KMS-11 (cell line): ENCODE measurements around the gene SRGAP1.

Source experiments
- H2AFZ ChIP-seq: fragments of 200-600 bp; sonication (generic); 2 replicates; pipeline ENCODE4 v1.6.1; 2016; ENCODE audit warnings: antibody characterized with exemption, mixed run types, low read depth
- H3K27ac ChIP-seq: fragments of 200-600 bp; sonication (generic); 2 replicates; pipeline ENCODE4 v1.6.1; 2016; ENCODE audit warnings: mild to moderate bottlenecking, mixed run types
- H3K27me3 ChIP-seq: fragments of 200-600 bp; sonication (generic); 2 replicates; pipeline ENCODE4 v1.6.1; 2017; ENCODE audit warnings: mild to moderate bottlenecking, low read depth, mixed run types, moderate library complexity; ENCODE audit not compliant: insufficient read depth
- H3K36me3 ChIP-seq: fragments of 200-600 bp; sonication (generic); 2 replicates; pipeline ENCODE4 v1.6.1; 2017; ENCODE audit warnings: mild to moderate bottlenecking, mixed run types; ENCODE audit not compliant: insufficient read depth
- H3K4me1 ChIP-seq: fragments of 200-600 bp; sonication (generic); 2 replicates; pipeline ENCODE4 v1.6.1; 2016; ENCODE audit warnings: mild to moderate bottlenecking, low read depth, mixed run types; ENCODE audit not compliant: poor library complexity, severe bottlenecking
- H3K4me2 ChIP-seq: fragments of 200-600 bp; sonication (generic); 2 replicates; pipeline ENCODE4 v1.7.0; 2016; ENCODE audit warnings: mild to moderate bottlenecking, mixed run types
- H3K4me3 ChIP-seq: fragments of 200-600 bp; sonication (generic); IDR thresholded peaks from 2 replicates; pipeline ENCODE4 v1.6.1; 2017; ENCODE audit warnings: low read depth, low read length, mixed read lengths; ENCODE audit not compliant: insufficient read depth
- H3K79me2 ChIP-seq: fragments of 200-600 bp; sonication (generic); 2 replicates; pipeline ENCODE4 v1.6.1; 2016; ENCODE audit warnings: low read depth, mixed run types; ENCODE audit not compliant: insufficient read depth
- H3K9ac ChIP-seq: fragments of 200-600 bp; sonication (generic); 2 replicates; pipeline ENCODE4 v1.6.1; 2016; ENCODE audit warnings: mild to moderate bottlenecking, mixed run types
- H4K20me1 ChIP-seq: fragments of 200-600 bp; sonication (generic); 2 replicates; pipeline ENCODE4 v1.6.1; 2016; ENCODE audit warnings: mild to moderate bottlenecking, mixed run types; ENCODE audit not compliant: insufficient read depth
- CTCF ChIP-seq: fragments of 200-600 bp; sonication (generic); conservative IDR thresholded peaks from 2 replicates; pipeline ENCODE4 v1.6.1; 2017; ENCODE audit warnings: low read depth, mild to moderate bottlenecking, antibody characterized with exemption, low read length, moderate library complexity, mixed read lengths

SRGAP1 gene

GRCh38 chr12:64019101-64019500 lies 174.6 kb downstream of the SRGAP1 start:
- TF ChIP-seq CTCF, result no peak
- no peak overlapping the region for H3K9ac ChIP-seq
- no peaks in the 10 kb centered on the region for H4K20me1 ChIP-seq
- H3K4me3 ChIP-seq, result no peak overlapping the region
- no peaks in the 10 kb centered on the region for H3K79me2 ChIP-seq
- H3K27me3 ChIP-seq, result no peaks in the 10 kb centered on the region
- H3K36me3 ChIP-seq, result no peaks in the 10 kb centered on the region
- no peak overlapping the region for H2AFZ ChIP-seq
- no peak overlapping the region for H3K4me2 ChIP-seq
- no peaks in the 10 kb centered on the region for H3K4me1 ChIP-seq
- H3K27ac ChIP-seq, result no peak overlapping the region

DNA sequence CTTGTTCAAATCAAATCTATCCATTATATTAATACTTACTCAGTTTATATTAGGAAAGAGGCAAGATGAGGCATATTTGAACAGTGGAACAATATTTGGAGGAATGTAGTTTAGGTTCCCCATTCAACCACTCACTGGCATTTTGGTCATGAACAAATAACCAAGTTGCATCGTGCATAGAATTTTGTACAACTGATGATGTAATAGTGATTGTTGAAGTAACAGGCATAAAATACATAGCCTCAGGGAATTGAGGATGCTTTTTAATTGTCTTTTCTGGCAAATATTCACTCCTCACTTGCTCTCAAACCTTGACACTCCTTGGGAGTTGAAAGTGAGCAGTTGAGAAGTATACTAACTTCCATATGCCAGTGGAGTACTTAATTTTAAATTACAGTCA lies 175.2 kb downstream of the SRGAP1 start:
- Histone ChIP-seq H3K4me1 (no peaks in the 10 kb centered on the region), H4K20me1 (no peaks in the 10 kb centered on the region), H3K27ac (no peak overlapping the region), H3K27me3 (no peaks in the 10 kb centered on the region), H3K9ac (no peak overlapping the region), H2AFZ (no peak overlapping the region), H3K4me2 (no peak overlapping the region), H3K36me3 (no peaks in the 10 kb centered on the region), H3K79me2 (no peaks in the 10 kb centered on the region), H3K4me3 (no peak overlapping the region)
- TF ChIP-seq CTCF, result no peak

GRCh38 chr12:64025174-64025958 lies 180.9 kb downstream of the SRGAP1 start:
- Histone ChIP-seq H3K9ac (no peak overlapping the region), H3K79me2 (no peaks in the 10 kb centered on the region), H3K4me3 (no peak overlapping the region)

DNA sequence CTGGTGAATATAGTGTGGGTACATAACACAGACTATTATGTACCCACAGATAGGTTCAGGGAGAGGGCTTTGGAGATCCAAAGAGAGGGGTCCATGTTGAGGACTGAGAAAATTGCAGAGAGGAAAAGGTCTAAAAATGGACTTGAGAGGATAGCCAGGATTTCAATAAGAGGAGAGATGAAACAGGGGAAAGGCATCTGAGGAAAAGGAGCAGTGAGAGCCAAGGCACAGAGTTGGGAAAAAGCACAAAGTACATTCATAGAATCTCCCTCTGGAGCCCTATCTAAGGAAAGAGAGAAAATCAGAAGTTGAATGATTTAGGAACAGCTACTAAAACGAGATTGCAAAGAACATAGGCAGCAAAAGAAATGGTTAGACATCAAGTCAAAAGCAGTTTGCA lies 182.8 kb downstream of the SRGAP1 start:
- Histone ChIP-seq H4K20me1 (no peaks in the 10 kb centered on the region), H3K4me1 (no peaks in the 10 kb centered on the region), H3K4me3 (no peak overlapping the region), H3K9ac (no peak overlapping the region), H3K4me2 (no peak overlapping the region), H3K79me2 (no peaks in the 10 kb centered on the region), H3K27ac (no peak overlapping the region), H3K36me3 (no peaks in the 10 kb centered on the region), H2AFZ (no peak overlapping the region), H3K27me3 (no peaks in the 10 kb centered on the region)
- no peak for TF ChIP-seq CTCF

More at GRCh38 chr12:64025174-64025958, 180.9 kb downstream of the SRGAP1 start:
- Histone ChIP-seq H3K36me3 (no peaks in the 10 kb centered on the region), H3K4me1 (no peaks in the 10 kb centered on the region), H3K4me2 (no peak overlapping the region), H3K27ac (no peak overlapping the region), H4K20me1 (no peaks in the 10 kb centered on the region), H3K27me3 (no peaks in the 10 kb centered on the region), H2AFZ (no peak overlapping the region)
- TF ChIP-seq CTCF, result no peak
